Measurements from ENCODE around the gene FN3KRP.

The FN3KRP gene

DNA sequence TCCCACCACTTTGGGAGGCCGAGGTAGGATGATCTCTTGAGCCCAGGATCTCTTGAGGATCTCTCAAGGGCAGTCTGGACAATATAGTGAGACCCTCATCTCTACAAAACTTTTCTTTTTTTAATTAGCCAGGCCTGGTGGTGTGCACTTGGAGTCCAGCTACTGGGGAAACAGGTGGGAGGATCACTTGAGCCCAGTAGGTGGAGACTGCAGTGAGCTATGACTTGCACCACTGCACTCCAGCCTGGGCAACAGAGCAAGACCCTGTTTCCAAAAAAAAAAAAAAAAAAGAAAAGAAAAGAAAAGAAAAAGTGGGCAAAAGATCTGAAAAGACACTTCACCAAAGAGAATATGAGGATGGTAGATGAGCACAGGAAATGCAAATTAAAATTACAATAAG lies 33.0 kb upstream of the FN3KRP start:
- Histone ChIP-seq H3K9ac (ENCODE audit: insufficient read length, low read depth) (no peak overlapping the region), H3K27me3 (ENCODE audit: insufficient read depth, insufficient read length) (no peaks in the 10 kb centered on the region), H3K4me1 (ENCODE audit: insufficient read depth, insufficient read length) (peaks cover 3% of the 10 kb centered on the region), H3K36me3 (ENCODE audit: insufficient read depth, insufficient read length, low read length) (no peaks in the 10 kb centered on the region), H3K9me3 (ENCODE audit: insufficient read depth, low read length) (peaks cover 15% of the 10 kb centered on the region), H3K4me3 (ENCODE audit: insufficient read length, low read depth) (no peak overlapping the region)
- no peak for DNase-seq (ENCODE audit: low read depth, low spot score)
- TF ChIP-seq ZNF274 (IDR thresholded peaks at IDR 0.05; ENCODE audit: low read depth, low read length) = no peak
- TF ChIP-seq YY1 (IDR thresholded peaks at IDR 0.05; ENCODE audit: insufficient read depth, insufficient read length) = no peak
- no peak for TF ChIP-seq SUZ12 (IDR thresholded peaks at IDR 0.05; ENCODE audit: extremely low read depth, insufficient read depth, insufficient read length)

DNA sequence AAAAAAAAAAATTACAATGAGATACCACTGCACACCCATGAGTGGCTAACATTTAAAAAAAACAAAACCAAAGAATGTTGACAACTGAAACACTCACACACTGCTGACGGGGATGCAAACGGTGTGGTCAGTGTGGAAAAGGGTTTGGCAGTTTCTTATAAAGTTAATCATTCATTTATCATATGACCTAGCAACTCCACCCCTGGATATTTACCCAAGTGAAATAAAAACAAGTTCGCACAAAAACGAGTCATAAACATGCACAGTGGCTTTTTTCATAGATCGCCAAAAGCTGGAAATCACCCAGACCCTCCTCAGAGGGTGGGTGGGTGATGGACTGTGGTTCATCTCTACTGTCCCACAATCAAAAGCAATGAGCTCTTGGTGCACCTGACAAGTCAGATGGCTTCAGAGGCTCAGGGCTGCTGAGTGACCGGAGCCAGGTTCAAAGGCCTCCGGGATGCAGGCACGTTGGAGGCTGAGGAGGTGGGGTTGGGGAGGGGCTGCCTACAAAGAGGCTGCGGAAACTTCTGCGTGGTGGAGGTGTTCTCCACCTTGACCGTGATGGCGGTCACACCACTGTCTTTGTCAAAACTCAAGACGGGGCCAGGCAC lies 32.2 kb upstream of the FN3KRP start:
- peaks cover 3% of the 10 kb centered on the region for H3K4me1 ChIP-seq (ENCODE audit: insufficient read depth, insufficient read length)
- no peaks in the 10 kb centered on the region for H3K36me3 ChIP-seq (ENCODE audit: insufficient read depth, insufficient read length, low read length)
- H3K9me3 ChIP-seq (ENCODE audit: insufficient read depth, low read length) = peaks cover 15% of the 10 kb centered on the region
- no peak for TF ChIP-seq ZNF274 (IDR thresholded peaks at IDR 0.05; ENCODE audit: low read depth, low read length)
- no peak for TF ChIP-seq SUZ12 (IDR thresholded peaks at IDR 0.05; ENCODE audit: extremely low read depth, insufficient read depth, insufficient read length)
- TF ChIP-seq YY1 (IDR thresholded peaks at IDR 0.05; ENCODE audit: insufficient read depth, insufficient read length) = no peak
- DNase-seq (ENCODE audit: low read depth, low spot score) = no peak
- no peaks in the 10 kb centered on the region for H3K27me3 ChIP-seq (ENCODE audit: insufficient read depth, insufficient read length)
- H3K4me3 ChIP-seq (ENCODE audit: insufficient read length, low read depth) = no peak overlapping the region
- H3K9ac ChIP-seq (ENCODE audit: insufficient read length, low read depth) = no peak overlapping the region

DNA sequence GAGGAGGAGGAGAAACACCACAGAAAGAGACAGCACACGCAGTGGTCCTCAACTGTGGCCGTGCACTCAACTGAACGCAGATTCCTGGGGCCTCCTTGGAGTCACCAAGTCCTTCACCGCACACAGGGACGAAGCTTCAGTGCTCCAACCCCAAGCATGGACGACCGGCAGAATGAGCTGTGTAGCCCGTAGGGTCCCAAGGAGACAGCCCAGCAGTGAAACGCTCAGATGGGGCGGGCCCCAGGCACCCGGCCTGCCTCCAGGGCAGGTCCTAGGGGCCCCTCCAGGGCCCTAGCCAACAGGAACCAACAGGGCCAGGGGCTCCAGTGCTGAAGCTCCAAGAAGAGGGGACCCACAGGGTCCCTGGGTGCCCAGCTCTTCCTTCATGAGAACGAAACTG lies 31.2 kb upstream of the FN3KRP start:
- DNase-seq (ENCODE audit: low read depth, low spot score) = no peak
- no peak overlapping the region for H3K4me3 ChIP-seq (ENCODE audit: insufficient read length, low read depth)
- no peaks in the 10 kb centered on the region for H3K27me3 ChIP-seq (ENCODE audit: insufficient read depth, insufficient read length)
- peaks cover 15% of the 10 kb centered on the region for H3K9me3 ChIP-seq (ENCODE audit: insufficient read depth, low read length)
- no peaks in the 10 kb centered on the region for H3K4me1 ChIP-seq (ENCODE audit: insufficient read depth, insufficient read length)
- no peaks in the 10 kb centered on the region for H3K36me3 ChIP-seq (ENCODE audit: insufficient read depth, insufficient read length, low read length)
- TF ChIP-seq ZNF274 (IDR thresholded peaks at IDR 0.05; ENCODE audit: low read depth, low read length) = no peak
- no peak overlapping the region for H3K9ac ChIP-seq (ENCODE audit: insufficient read length, low read depth)

DNA sequence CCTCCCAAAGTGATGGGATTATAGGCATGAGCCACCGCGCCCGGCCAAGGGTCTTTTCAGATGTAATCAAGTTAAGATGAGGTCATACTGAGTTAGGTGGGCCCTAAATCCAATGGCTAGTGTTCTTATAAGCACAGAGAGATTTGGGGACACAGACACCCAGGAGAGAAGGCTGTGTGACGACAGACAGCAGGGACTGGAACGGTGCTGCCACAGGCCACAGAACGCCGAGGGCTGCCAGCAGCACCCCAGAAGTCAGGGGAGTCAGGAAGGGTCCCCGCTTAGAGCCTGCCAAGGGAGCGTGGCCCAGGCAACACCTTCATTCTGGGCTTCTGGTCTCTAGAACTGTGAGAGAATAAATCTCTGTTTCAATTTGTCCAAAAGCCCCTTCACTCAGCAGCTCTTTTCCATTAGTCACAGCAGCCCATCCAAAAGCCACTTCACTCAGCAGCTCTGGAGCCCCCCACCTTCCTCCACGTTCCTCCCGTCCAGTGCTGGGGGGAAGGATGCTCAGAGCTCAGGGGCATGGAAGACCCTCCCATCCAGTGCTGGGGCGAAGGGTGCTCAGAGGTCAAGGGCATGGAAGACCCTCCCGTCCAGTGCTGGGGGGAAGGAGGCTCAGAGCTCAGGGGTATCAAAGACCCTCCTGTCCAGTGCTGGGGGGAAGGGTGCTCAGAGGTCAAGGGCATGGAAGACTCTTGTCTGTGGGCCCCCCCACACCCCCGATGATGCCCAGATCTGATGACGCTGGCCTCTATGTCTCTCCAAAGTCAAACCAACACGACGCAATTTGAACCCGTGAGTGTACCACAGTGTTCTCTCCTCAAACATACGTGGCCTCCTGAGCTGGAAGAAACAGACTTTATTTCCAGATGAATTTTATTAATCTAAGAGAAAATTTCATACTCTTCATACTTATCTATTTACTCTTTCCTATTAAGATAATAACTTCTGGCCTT lies 29.9 kb upstream of the FN3KRP start:
- Histone ChIP-seq H3K4me3 (ENCODE audit: insufficient read length, low read depth) (no peak overlapping the region), H3K36me3 (ENCODE audit: insufficient read depth, insufficient read length, low read length) (no peaks in the 10 kb centered on the region), H3K9me3 (ENCODE audit: insufficient read depth, low read length) (peaks cover 7% of the 10 kb centered on the region), H3K9ac (ENCODE audit: insufficient read length, low read depth) (no peak overlapping the region), H3K4me1 (ENCODE audit: insufficient read depth, insufficient read length) (no peaks in the 10 kb centered on the region), H3K27me3 (ENCODE audit: insufficient read depth, insufficient read length) (no peaks in the 10 kb centered on the region)
- no peak for DNase-seq (ENCODE audit: low read depth, low spot score)
- TF ChIP-seq ZNF274 (IDR thresholded peaks at IDR 0.05; ENCODE audit: low read depth, low read length) (no peak), YY1 (IDR thresholded peaks at IDR 0.05; ENCODE audit: insufficient read depth, insufficient read length) (no peak), SUZ12 (IDR thresholded peaks at IDR 0.05; ENCODE audit: extremely low read depth, insufficient read depth, insufficient read length) (no peak)

DNA sequence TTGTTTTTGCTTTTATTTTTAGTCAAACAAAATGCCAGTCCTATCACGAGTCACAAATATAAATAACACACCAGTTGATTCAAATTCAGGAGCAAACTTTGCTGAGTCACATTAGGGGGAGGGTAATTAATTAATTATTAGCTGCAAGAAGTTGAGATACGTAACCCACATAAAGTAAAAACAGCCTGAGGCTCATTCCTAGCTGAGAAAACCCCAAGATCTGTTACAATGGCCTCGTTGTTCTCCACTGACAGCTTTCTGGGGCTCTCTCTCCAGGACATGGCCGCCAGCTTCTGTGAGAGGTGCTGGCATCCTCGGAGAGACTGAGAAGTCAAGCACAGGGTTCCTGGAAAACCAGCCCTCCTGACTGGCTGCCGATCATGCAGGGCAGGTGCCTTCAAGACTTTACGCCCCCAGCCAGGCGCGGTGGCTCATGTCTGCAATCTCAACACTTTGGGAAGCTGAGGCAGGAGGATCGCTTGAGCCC lies 29.1 kb upstream of the FN3KRP start:
- DNase-seq (ENCODE audit: low read depth, low spot score) = no peak
- Histone ChIP-seq H3K4me3 (ENCODE audit: insufficient read length, low read depth) (no peak overlapping the region), H3K36me3 (ENCODE audit: insufficient read depth, insufficient read length, low read length) (no peaks in the 10 kb centered on the region), H3K9me3 (ENCODE audit: insufficient read depth, low read length) (no peaks in the 10 kb centered on the region), H3K9ac (ENCODE audit: insufficient read length, low read depth) (no peak overlapping the region), H3K27me3 (ENCODE audit: insufficient read depth, insufficient read length) (no peaks in the 10 kb centered on the region), H3K4me1 (ENCODE audit: insufficient read depth, insufficient read length) (peaks cover 2% of the 10 kb centered on the region)
- TF ChIP-seq ZNF274 (IDR thresholded peaks at IDR 0.05; ENCODE audit: low read depth, low read length) = no peak
- TF ChIP-seq SUZ12 (IDR thresholded peaks at IDR 0.05; ENCODE audit: extremely low read depth, insufficient read depth, insufficient read length) = no peak
- TF ChIP-seq YY1 (IDR thresholded peaks at IDR 0.05; ENCODE audit: insufficient read depth, insufficient read length) = no peak

DNA sequence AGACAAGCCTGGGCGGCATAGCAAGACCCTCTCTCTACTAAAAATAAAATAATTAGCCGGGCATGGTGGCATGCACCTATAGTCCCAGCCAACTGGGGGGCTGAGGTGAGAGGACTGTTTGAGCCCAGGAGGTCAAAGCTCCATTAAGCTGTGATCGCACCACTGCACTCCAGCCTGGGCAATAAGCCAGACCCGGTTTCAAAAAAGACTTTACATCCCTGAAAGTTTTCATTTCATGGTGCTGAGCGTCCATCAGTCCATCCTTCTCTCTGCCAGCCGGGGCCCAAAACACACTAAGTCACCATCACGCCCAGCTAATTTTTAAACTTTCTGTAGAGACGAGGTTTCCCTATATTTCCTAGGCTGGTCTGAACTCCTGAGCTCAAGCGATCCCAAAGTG lies 28.6 kb upstream of the FN3KRP start:
- no peak for TF ChIP-seq YY1 (IDR thresholded peaks at IDR 0.05; ENCODE audit: insufficient read depth, insufficient read length)
- TF ChIP-seq ZNF274 (IDR thresholded peaks at IDR 0.05; ENCODE audit: low read depth, low read length) = no peak
- no peak for TF ChIP-seq SUZ12 (IDR thresholded peaks at IDR 0.05; ENCODE audit: extremely low read depth, insufficient read depth, insufficient read length)
- Histone ChIP-seq H3K9me3 (ENCODE audit: insufficient read depth, low read length) (no peaks in the 10 kb centered on the region), H3K4me1 (ENCODE audit: insufficient read depth, insufficient read length) (peaks cover 2% of the 10 kb centered on the region), H3K36me3 (ENCODE audit: insufficient read depth, insufficient read length, low read length) (no peaks in the 10 kb centered on the region), H3K4me3 (ENCODE audit: insufficient read length, low read depth) (no peak overlapping the region), H3K27me3 (ENCODE audit: insufficient read depth, insufficient read length) (no peaks in the 10 kb centered on the region), H3K9ac (ENCODE audit: insufficient read length, low read depth) (no peak overlapping the region)
- no peak for DNase-seq (ENCODE audit: low read depth, low spot score)

DNA sequence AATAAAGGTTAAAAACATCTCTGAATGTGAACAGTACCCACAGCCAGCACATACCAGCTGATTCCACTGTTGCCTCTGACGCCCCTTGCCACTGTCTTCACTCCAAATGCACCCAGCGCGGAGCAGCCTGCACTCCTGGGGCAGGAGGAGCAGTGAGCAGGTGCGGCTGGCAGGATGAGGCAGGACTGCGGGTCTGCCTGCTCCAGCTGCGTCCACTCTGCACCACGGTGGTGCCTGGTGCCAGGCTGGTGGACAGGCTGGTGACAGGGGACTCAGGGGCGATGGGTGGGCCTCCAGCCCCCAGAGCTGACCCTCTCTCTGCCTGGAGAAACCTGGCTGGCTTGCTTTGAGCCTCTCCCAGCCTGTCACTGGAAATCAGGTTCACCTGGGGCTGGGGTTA lies 27.4 kb upstream of the FN3KRP start:
- Histone ChIP-seq H3K9me3 (ENCODE audit: insufficient read depth, low read length) (peaks cover 1% of the 10 kb centered on the region; the same call in 1 of the 2 replicates), H3K4me1 (ENCODE audit: insufficient read depth, insufficient read length) (peaks cover 6% of the 10 kb centered on the region), H3K36me3 (ENCODE audit: insufficient read depth, insufficient read length, low read length) (no peaks in the 10 kb centered on the region), H3K4me3 (ENCODE audit: insufficient read length, low read depth) (no peak overlapping the region), H3K9ac (ENCODE audit: insufficient read length, low read depth) (no peak overlapping the region), H3K27me3 (ENCODE audit: insufficient read depth, insufficient read length) (no peaks in the 10 kb centered on the region)
- DNase-seq (ENCODE audit: low read depth, low spot score) = no peak
- TF ChIP-seq YY1 (IDR thresholded peaks at IDR 0.05; ENCODE audit: insufficient read depth, insufficient read length) (no peak), SUZ12 (IDR thresholded peaks at IDR 0.05; ENCODE audit: extremely low read depth, insufficient read depth, insufficient read length) (no peak), ZNF274 (IDR thresholded peaks at IDR 0.05; ENCODE audit: low read depth, low read length) (no peak)

Measured in NT2/D1 (cell line).